Astrocyte (in vitro differentiated cells and primary cell): Measurements from ENCODE around the gene PDE1A. TPM values are rescaled to one million over a fixed set of nuclear protein-coding genes. Genes with fewer than 3 reads are reported as not detected.

ENCODE experiments used
- DNase-seq: peaks from one replicate; pipeline ENCODE4 v3.0.0-alpha.2; 2010; ENCODE audit warnings: low read depth
- FAIRE-seq: peaks from 2 replicates; lab custom pipeline; 2011; peaks lifted over from hg19 to GRCh38; lab: Jason Lieb, UNC
- H2AFZ ChIP-seq: 2 replicates; pipeline ENCODE4 v1.6.0; 2012; ENCODE audit warnings: low read depth, low read length, inconsistent platforms
- H3K27ac ChIP-seq: 2 replicates; pipeline ENCODE4 v1.5.1; 2011; ENCODE audit warnings: low read depth, low read length, inconsistent platforms
- H3K27me3 ChIP-seq: 2 replicates; pipeline ENCODE4 v1.6.0; 2011; ENCODE audit warnings: low read length, inconsistent platforms; ENCODE audit not compliant: insufficient read depth
- H3K36me3 ChIP-seq: 2 replicates; pipeline ENCODE4 v1.5.1; 2011; ENCODE audit warnings: low read length, inconsistent platforms; ENCODE audit not compliant: insufficient read depth
- H3K4me1 ChIP-seq: 2 replicates; pipeline ENCODE4 v1.5.1; 2011; ENCODE audit warnings: low read length, inconsistent platforms; ENCODE audit not compliant: insufficient read depth
- H3K4me2 ChIP-seq: 2 replicates; pipeline ENCODE4 v1.6.0; 2012; ENCODE audit warnings: low read length, inconsistent platforms
- H3K4me3 ChIP-seq: 2 replicates; pipeline ENCODE4 v1.5.1; 2011; ENCODE audit warnings: low read depth, mild to moderate bottlenecking, low read length, inconsistent platforms; ENCODE audit not compliant: insufficient read depth
- H3K79me2 ChIP-seq: 2 replicates; pipeline ENCODE4 v1.6.0; 2012; ENCODE audit warnings: mild to moderate bottlenecking, low read length, inconsistent platforms; ENCODE audit not compliant: insufficient read depth
- H3K9ac ChIP-seq: 2 replicates; pipeline ENCODE4 v1.6.0; 2012; ENCODE audit warnings: mild to moderate bottlenecking, low read length, inconsistent platforms
- H3K9me3 ChIP-seq: 2 replicates; pipeline ENCODE4 v1.5.1; 2012; ENCODE audit warnings: low read depth, mild to moderate bottlenecking, low read length, inconsistent platforms; ENCODE audit not compliant: insufficient read depth
- H4K20me1 ChIP-seq: 2 replicates; pipeline ENCODE4 v1.6.0; 2012; ENCODE audit warnings: low read length, inconsistent platforms; ENCODE audit not compliant: insufficient read depth
- H3K27ac Mint-ChIP-seq: one replicate; pipeline ENCODE4 v1.8.0; 2021; ENCODE audit warnings: mild to moderate bottlenecking, mixed read lengths; ENCODE audit not compliant: unreplicated experiment
- H3K27me3 Mint-ChIP-seq: one replicate; pipeline ENCODE4 v1.8.0; 2021; ENCODE audit warnings: low read depth, mixed read lengths; ENCODE audit not compliant: unreplicated experiment
- H3K36me3 Mint-ChIP-seq: one replicate; pipeline ENCODE4 v1.8.0; 2021; ENCODE audit warnings: low read depth, mixed read lengths; ENCODE audit not compliant: unreplicated experiment
- H3K4me1 Mint-ChIP-seq: one replicate; pipeline ENCODE4 v1.8.0; 2021; ENCODE audit warnings: low read depth, mixed read lengths; ENCODE audit not compliant: unreplicated experiment
- H3K4me3 Mint-ChIP-seq: one replicate; pipeline ENCODE4 v1.8.0; 2021; ENCODE audit warnings: mild to moderate bottlenecking, moderate library complexity, mixed read lengths; ENCODE audit not compliant: unreplicated experiment
- H3K9me3 Mint-ChIP-seq: one replicate; pipeline ENCODE4 v1.8.0; 2021; ENCODE audit warnings: mild to moderate bottlenecking, mixed read lengths; ENCODE audit not compliant: unreplicated experiment
- CTCF ChIP-seq: IDR thresholded peaks from 2 replicates; pipeline ENCODE4 v1.5.1; 2011; ENCODE audit warnings: low read depth, mild to moderate bottlenecking, inconsistent platforms, low read length, moderate library complexity; ENCODE audit not compliant: insufficient read depth
- EZH2 ChIP-seq: IDR thresholded peaks from 2 replicates; pipeline ENCODE4 v1.6.1; 2012; ENCODE audit warnings: mild to moderate bottlenecking, low read length, inconsistent platforms; ENCODE audit not compliant: insufficient read depth
- total RNA-seq: library from RNA; stranded (reverse); gene quantifications from 2 replicates; pipeline ENCODE4 v1.2.1, GENCODE V29; 2021

Gene PDE1A
- total RNA-seq, 1 donor from 2014 or later = 0.32 TPM

GRCh38 chr2:182170341-182170740 is 256.5 kb downstream of the PDE1A start:
- Histone ChIP-seq H3K9ac (no peak overlapping the region), H3K27me3 (no peaks in the 10 kb centered on the region), H3K79me2 (no peaks in the 10 kb centered on the region), H4K20me1 (no peaks in the 10 kb centered on the region), H3K9me3 (no peaks in the 10 kb centered on the region), H3K27ac (no peak overlapping the region), H3K4me3 (no peak overlapping the region), H3K4me2 (no peak overlapping the region), H3K4me1 (no peaks in the 10 kb centered on the region), H2AFZ (no peak overlapping the region), H3K36me3 (no peaks in the 10 kb centered on the region)
- Mint-ChIP-seq H3K36me3 (no peaks in the 10 kb centered on the region), H3K9me3 (no peaks in the 10 kb centered on the region), H3K4me1 (no peaks in the 10 kb centered on the region), H3K4me3 (no peak overlapping the region), H3K27ac (no peak overlapping the region), H3K27me3 (no peaks in the 10 kb centered on the region)
- DNase-seq = no peak
- TF ChIP-seq CTCF (no peak), EZH2 (no peak)
- no peak for FAIRE-seq

DNA sequence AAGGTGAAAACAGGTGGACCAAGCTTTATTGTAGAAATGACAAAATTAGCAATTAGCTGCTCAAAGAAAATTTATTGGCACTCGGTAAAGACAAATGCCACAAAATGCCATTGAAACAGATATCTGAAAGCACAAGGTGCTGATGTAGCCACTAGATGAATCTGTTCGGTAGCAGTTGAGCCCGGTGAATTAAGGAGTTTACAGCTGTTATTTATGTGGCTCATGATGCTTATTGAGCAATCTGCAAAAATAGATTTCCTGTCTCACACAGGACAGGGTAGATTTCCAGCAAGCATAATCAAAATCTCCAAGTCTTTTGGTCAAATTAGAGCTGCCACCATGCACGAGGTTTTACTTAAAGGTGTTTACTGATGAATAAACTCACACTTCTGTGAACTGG is 259.0 kb downstream of the PDE1A start:
- Histone ChIP-seq H3K4me3 (no peak overlapping the region), H3K4me2 (no peak overlapping the region), H2AFZ (no peak overlapping the region), H3K9me3 (no peaks in the 10 kb centered on the region), H3K36me3 (no peaks in the 10 kb centered on the region), H3K9ac (no peak overlapping the region), H3K27ac (no peak overlapping the region), H3K4me1 (no peaks in the 10 kb centered on the region), H3K27me3 (no peaks in the 10 kb centered on the region), H4K20me1 (no peaks in the 10 kb centered on the region), H3K79me2 (no peaks in the 10 kb centered on the region)
- H3K36me3 Mint-ChIP-seq = no peaks in the 10 kb centered on the region
- H3K9me3 Mint-ChIP-seq = no peaks in the 10 kb centered on the region
- no peaks in the 10 kb centered on the region for H3K4me1 Mint-ChIP-seq
- FAIRE-seq (no peak), DNase-seq (no peak)
- H3K27me3 Mint-ChIP-seq = no peaks in the 10 kb centered on the region
- no peak overlapping the region for H3K27ac Mint-ChIP-seq
- H3K4me3 Mint-ChIP-seq = no peak overlapping the region
- TF ChIP-seq EZH2 = no peak
- no peak for TF ChIP-seq CTCF

- no peak overlapping the region for H3K4me3 Mint-ChIP-seq
- TF ChIP-seq CTCF = no peak
- no peak for TF ChIP-seq EZH2
- Histone ChIP-seq H2AFZ (no peak overlapping the region), H4K20me1 (no peaks in the 10 kb centered on the region), H3K36me3 (no peaks in the 10 kb centered on the region), H3K4me3 (no peak overlapping the region), H3K4me2 (no peak overlapping the region), H3K79me2 (no peaks in the 10 kb centered on the region), H3K4me1 (no peaks in the 10 kb centered on the region), H3K27ac (no peak overlapping the region), H3K9ac (no peak overlapping the region), H3K9me3 (no peaks in the 10 kb centered on the region), H3K27me3 (no peaks in the 10 kb centered on the region)
- no peak for FAIRE-seq
- H3K9me3 Mint-ChIP-seq = no peaks in the 10 kb centered on the region
- no peaks in the 10 kb centered on the region for H3K36me3 Mint-ChIP-seq
- DNase-seq = no peak
- no peaks in the 10 kb centered on the region for H3K4me1 Mint-ChIP-seq
- no peaks in the 10 kb centered on the region for H3K27me3 Mint-ChIP-seq
- no peak overlapping the region for H3K27ac Mint-ChIP-seq
Observed at GRCh38 chr2:182166841-182167240, 260.0 kb downstream of the PDE1A start.
